CD4-positive, alpha-beta T cell (primary cell): ENCODE measurements around the gene TMEM79. TPM values are rescaled to one million over a fixed set of nuclear protein-coding genes. Genes with fewer than 3 reads are reported as not detected.

ENCODE experiments used
- ATAC-seq: fragments of 200-7000 bp; cut with Tn5 transposase; one replicate; pipeline ENCODE4 v1.10.0; 2022; ENCODE audit warnings: mild to moderate bottlenecking; ENCODE audit not compliant: poor library complexity
- CTCF ChIA-PET: fragments of 350-600 bp; sonication (Branson Sonifier 250); formaldehyde crosslinking; loops from one replicate; lab custom pipeline; 2021; ENCODE audit warnings: antibody characterized with exemption, inconsistent platforms; lab: Charles Lee
- POLR2A ChIA-PET: fragments of 350-600 bp; sonication (Branson Sonifier 250); formaldehyde crosslinking; loops from one replicate; lab custom pipeline; 2021; ENCODE audit warnings: antibody characterized with exemption, inconsistent platforms; lab: Charles Lee
- DNase-seq, 14 experiments: peaks; one replicate each; pipeline ENCODE4 v3.0.0-alpha.2; 2013 to 2020; ENCODE audit warnings: mixed read lengths in 2 of 14
- H3K27ac ChIP-seq, 2 donors: one replicate each; pipeline versions ENCODE4 v1.5.1 to v1.7.0; 2013; ENCODE audit warnings: low read length in 2 of 2, low read depth in 1 of 2, mild to moderate bottlenecking in 1 of 2
- H3K27me3 ChIP-seq, 2 experiments: 1 replicate in 1 of 2; 2 replicates in 1 of 2; pipeline versions ENCODE4 v1.6.1 to v1.7.0; 2013; ENCODE audit warnings: low read length in 2 of 2, control low read depth in 1 of 2, mild to moderate bottlenecking in 1 of 2, moderate library complexity in 1 of 2; ENCODE audit not compliant: insufficient read depth in 2 of 2, control insufficient read depth in 1 of 2
- H3K36me3 ChIP-seq: one replicate; pipeline ENCODE4 v1.6.1; 2013; ENCODE audit warnings: low read length, control low read depth; ENCODE audit not compliant: insufficient read depth
- H3K4me1 ChIP-seq: one replicate; pipeline ENCODE4 v1.6.1; 2013; ENCODE audit warnings: low read length, control low read depth; ENCODE audit not compliant: insufficient read depth
- H3K4me3 ChIP-seq: one replicate; pipeline ENCODE4 v1.5.1; 2013; ENCODE audit warnings: mild to moderate bottlenecking, low read length, moderate library complexity
- H3K9me3 ChIP-seq, 2 experiments: 1 replicate in 1 of 2; 2 replicates in 1 of 2; pipeline versions ENCODE4 v1.6.1 to v1.7.0; 2013; ENCODE audit warnings: low read length in 2 of 2, mild to moderate bottlenecking in 2 of 2, control low read depth in 1 of 2, moderate library complexity in 1 of 2; ENCODE audit not compliant: control insufficient read depth in 1 of 2, insufficient read depth in 1 of 2
- H3K27ac Mint-ChIP-seq: one replicate; pipeline ENCODE4 v1.8.0; 2020; ENCODE audit warnings: mixed read lengths
- H3K27me3 Mint-ChIP-seq: one replicate; pipeline ENCODE4 v1.8.0; 2021; ENCODE audit warnings: mixed read lengths
- H3K36me3 Mint-ChIP-seq: one replicate; pipeline ENCODE4 v1.8.0; 2021; ENCODE audit warnings: low read depth, mixed read lengths
- H3K4me1 Mint-ChIP-seq: one replicate; pipeline ENCODE4 v1.8.0; 2021; ENCODE audit warnings: low read depth, mixed read lengths
- H3K4me3 Mint-ChIP-seq: one replicate; pipeline ENCODE4 v1.8.0; 2020; ENCODE audit warnings: mild to moderate bottlenecking, mixed read lengths
- H3K9me3 Mint-ChIP-seq: one replicate; pipeline ENCODE4 v1.8.0; 2020; ENCODE audit warnings: mixed read lengths
- CTCF ChIP-seq: fragments of 200-600 bp; IDR thresholded peaks from one replicate; pipeline ENCODE4 v1.8.0; 2022; ENCODE audit warnings: antibody characterized with exemption, mild to moderate bottlenecking
- intact Hi-C, 2 experiments: fragments of 100-400 bp; cut with DNase I in 1 of 2; cut with micrococcal nuclease in 1 of 2; formaldehyde crosslinking; loops; one replicate each; pipeline versions ENCODE4 v1.15.1 to v1.9.0; 2023 to 2025; cut with DNase I, micrococcal nuclease
- total RNA-seq, 174 experiments: library from RNA in 2 of 174; stranded (reverse) in 2 of 174; gene quantifications; one replicate each; pipeline ENCODE4 v1.2.3 and lab custom pipeline; 2021 to 2026

TMEM79 gene
- total RNA-seq, 2 experiments from 2014 or later, result 1.0 to 1.7 TPM

DNA sequence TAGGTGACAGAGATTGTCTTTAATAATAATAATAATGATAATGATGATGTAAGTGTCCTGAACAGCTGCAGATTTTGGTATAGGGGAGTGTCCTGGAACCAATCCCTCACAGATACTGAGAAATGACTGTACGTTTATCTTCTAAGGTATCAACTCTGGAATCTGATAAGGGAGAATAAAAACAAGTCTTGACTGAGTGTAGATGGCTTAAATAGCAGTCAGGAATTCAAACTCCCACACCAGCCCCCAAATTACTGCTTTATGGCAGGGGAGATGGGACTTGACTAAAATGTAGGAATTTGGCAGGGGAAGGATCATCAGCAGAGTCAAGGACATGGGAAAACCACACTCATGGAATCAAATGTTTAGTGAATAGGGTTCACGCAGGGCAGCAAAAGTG is 21.1 kb downstream of the TMEM79 start:
- CTCF ChIA-PET, result interaction anchor here (1.6 kb wide), 1 partner anchor 14 kb away, joined by 3 read pairs; no protein-coding TSS in a partner anchor
- Mint-ChIP-seq H3K4me3 (no peak overlapping the region), H3K27ac (no peak overlapping the region), H3K9me3 (no peaks in the 10 kb centered on the region), H3K27me3 (no peaks in the 10 kb centered on the region), H3K4me1 (no peaks in the 10 kb centered on the region), H3K36me3 (peaks cover 38% of the 10 kb centered on the region)
- H3K4me3 ChIP-seq, result no peak overlapping the region
- no peak overlapping the region for H3K27ac ChIP-seq
- H3K27me3 ChIP-seq, result no peaks in the 10 kb centered on the region
- ATAC-seq, result no peak
- DNase-seq, result no peak
- POLR2A ChIA-PET, result no interaction called here
- H3K4me1 ChIP-seq, result no peaks in the 10 kb centered on the region
- no peak for TF ChIP-seq CTCF
- H3K9me3 ChIP-seq, result no peaks in the 10 kb centered on the region
- intact Hi-C loops, result no loop called here
- peaks cover 26% of the 10 kb centered on the region for H3K36me3 ChIP-seq

DNA sequence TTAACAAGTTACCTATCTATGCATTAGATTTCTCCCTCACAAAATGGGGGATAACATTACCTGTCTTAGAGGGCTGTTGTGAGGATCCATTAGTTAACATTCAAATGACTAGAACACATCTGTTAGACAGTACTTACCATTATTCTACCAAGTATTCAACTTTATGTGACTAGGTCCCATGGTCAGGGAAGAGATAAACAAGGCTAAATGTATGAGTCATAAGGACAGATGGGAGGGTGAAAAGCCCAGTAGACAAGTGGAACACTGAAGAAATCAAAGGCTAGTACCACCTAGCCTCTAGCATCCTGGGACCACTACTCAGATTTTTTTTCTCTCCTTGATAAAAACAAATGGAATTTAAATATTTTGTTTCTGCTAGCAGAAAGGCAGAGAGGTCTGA is 24.0 kb downstream of the TMEM79 start:
- no peak for DNase-seq
- ChIA-PET CTCF (no interaction called here), POLR2A (interaction anchor here (1.3 kb wide), 1 partner anchor 26 kb away, joined by 4 read pairs; the partner anchor contains the start of gene SMG5)
- H3K4me3 Mint-ChIP-seq, result no peak overlapping the region
- Histone ChIP-seq H3K4me3 (no peak overlapping the region), H3K9me3 (no peaks in the 10 kb centered on the region), H3K36me3 (peaks cover 53% of the 10 kb centered on the region), H3K27me3 (no peaks in the 10 kb centered on the region), H3K27ac (no peak overlapping the region), H3K4me1 (no peaks in the 10 kb centered on the region)
- no peaks in the 10 kb centered on the region for H3K27me3 Mint-ChIP-seq
- H3K9me3 Mint-ChIP-seq, result no peaks in the 10 kb centered on the region
- intact Hi-C loops, result no loop called here
- TF ChIP-seq CTCF, result no peak
- H3K36me3 Mint-ChIP-seq, result peaks cover 64% of the 10 kb centered on the region
- no peak overlapping the region for H3K27ac Mint-ChIP-seq
- no peak for ATAC-seq
- no peaks in the 10 kb centered on the region for H3K4me1 Mint-ChIP-seq

GRCh38 chr1:156310962-156311361 is 26.8 kb downstream of the TMEM79 start:
- Mint-ChIP-seq H3K9me3 (no peaks in the 10 kb centered on the region), H3K4me3 (no peak overlapping the region), H3K36me3 (peaks cover 84% of the 10 kb centered on the region), H3K27ac (no peak overlapping the region), H3K4me1 (no peaks in the 10 kb centered on the region), H3K27me3 (no peaks in the 10 kb centered on the region)
- TF ChIP-seq CTCF, result no peak
- ChIA-PET CTCF (no interaction called here), POLR2A (interaction anchor here (0.6 kb wide), 1 partner anchor 60 kb away, joined by 3 read pairs; no protein-coding TSS in a partner anchor)
- no peaks in the 10 kb centered on the region for H3K9me3 ChIP-seq
- no peak for DNase-seq
- no peak for ATAC-seq
- intact Hi-C loops, result no loop called here
- no peaks in the 10 kb centered on the region for H3K4me1 ChIP-seq
- H3K27me3 ChIP-seq, result no peaks in the 10 kb centered on the region
- H3K27ac ChIP-seq, result peak overlapping the region in 1 of 2 donors; percentile 4
- no peak overlapping the region for H3K4me3 ChIP-seq
- peaks cover 75% of the 10 kb centered on the region for H3K36me3 ChIP-seq
